ENCODE measurements around the gene GREB1L.
"Not testable (repeated sequence)": the region's sequence is repeated elsewhere in the genome, so short reads cannot be mapped to it uniquely, and the experiment has no call there.

GREB1L gene

GRCh38 chr18:21311980-21312379 lies 69.9 kb downstream of the GREB1L start:
- not testable (repeated sequence) for DNase-seq

- no peak for DNase-seq
These were observed 71.5 kb downstream of the GREB1L start for GRCh38 chr18:21313576-21313975.

GRCh38 chr18:21314724-21315123 lies 72.7 kb downstream of the GREB1L start:
- DNase-seq, result no peak

GRCh38 chr18:21315126-21315525 lies 73.1 kb downstream of the GREB1L start:
- not testable (repeated sequence) for DNase-seq

DNA sequence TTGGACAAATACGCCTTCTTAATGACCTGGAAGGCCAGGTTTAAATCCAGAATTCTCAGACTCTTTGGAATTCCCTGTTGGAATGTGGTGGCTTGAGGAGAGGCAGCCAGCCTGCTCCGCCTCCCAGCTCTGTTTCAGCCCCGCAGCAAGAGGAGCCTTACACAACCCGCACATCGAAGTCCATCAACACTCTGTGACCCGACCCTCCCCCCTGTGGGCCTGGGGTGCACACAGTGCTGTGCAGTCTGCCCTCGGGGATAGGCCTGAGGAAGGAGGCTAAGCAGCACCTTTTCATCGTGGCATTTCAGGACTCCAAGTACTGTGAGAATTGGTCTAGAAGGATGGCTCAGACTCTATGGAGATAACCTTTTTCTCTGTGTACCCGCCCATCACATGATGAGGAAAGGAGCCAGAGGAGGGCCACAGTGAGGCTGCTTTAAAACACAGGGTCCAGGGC lies 73.7 kb downstream of the GREB1L start:
- no peak for DNase-seq

GRCh38 chr18:21316296-21316695 lies 74.3 kb downstream of the GREB1L start:
- DNase-seq, result no peak

DNA sequence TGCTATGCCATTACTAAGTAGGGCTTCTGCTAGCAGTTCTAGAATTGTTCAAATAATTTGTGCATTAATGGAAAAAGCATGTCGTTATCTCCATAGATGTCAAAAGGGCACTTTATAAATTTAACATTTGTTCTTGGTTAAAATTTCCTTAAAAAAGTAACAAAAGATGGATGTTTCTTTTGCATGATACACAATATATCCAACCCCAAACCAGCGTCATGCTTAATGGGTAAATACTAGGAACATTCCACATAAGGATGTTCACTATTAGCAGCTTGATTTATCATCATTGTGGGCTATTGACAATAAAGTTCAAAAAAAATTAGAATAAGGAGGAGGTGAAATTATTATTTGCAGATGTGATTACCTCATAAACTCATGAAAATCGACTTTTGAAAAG lies 79.7 kb downstream of the GREB1L start:
- DNase-seq, result no peak

DNA sequence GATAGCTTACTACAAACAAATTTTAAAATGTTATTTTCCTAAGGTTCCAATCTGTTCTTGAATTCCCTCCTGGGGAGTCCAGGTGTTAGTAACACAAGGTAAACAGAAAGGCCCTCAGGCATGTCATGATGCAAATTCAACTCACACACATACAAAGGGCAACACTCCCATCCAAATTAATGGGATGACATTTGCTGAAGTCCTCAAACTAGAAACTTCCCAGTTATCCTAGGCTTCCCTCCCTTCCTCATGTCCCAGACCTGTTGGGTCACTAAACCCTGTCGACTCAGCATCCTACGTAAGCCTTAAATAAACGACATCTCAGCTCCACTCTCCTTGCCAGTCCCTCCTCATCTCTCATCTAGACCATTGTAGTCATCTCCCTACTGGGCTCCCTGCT lies 85.1 kb downstream of the GREB1L start:
- DNase-seq, result no peak

GRCh38 chr18:21330122-21330701 lies 88.2 kb downstream of the GREB1L start:
- no peak for DNase-seq

GRCh38 chr18:21331065-21331464 lies 89.0 kb downstream of the GREB1L start:
- DNase-seq, result no peak

DNA sequence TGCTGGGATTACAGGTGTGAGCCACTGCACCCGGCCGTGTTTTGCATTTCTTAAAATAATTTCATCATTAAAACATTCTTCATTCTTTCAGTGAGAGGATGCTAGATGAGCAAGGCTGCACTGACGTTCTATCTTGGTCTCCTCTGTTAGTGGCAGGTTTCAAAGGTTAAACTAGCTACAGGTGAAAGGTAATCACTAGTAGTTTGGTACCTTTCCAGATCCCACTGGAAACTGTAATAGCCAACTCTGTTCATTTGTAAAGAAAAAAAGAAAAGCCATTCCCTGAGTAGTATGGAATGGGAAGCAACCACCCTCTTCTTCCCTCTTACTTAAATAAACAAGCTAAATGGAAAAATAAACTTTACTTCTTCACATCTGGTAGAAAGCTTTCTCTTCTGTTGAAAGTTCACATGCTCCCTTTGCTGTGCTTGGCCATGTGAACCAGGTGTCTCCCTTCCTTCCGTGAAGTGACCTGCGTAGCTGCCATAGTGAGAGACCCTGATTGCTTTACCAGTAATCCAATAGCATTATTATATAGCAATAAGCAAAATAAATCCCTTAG lies 94.0 kb downstream of the GREB1L start:
- DNase-seq, result no peak

GRCh38 chr18:21336846-21337245 lies 94.8 kb downstream of the GREB1L start:
- no peak for DNase-seq

DNA sequence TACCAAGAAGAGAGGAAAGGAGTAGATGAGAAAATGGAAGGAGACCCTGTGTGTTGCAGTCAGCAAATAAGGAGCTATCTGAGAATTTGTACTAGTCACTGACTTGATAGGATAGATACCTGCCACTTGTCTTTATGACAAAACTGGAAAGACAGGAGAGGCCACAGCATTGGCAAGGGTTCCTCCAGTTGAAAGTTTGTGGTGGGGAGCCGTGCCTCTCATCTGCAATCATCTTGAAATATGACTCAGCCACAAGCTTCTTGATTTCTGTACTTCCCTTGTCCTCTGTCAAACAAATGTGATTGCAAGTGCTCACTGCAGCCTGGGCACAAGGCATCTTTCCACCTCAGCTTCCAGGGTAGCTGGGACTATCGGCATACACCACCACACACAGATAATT lies 99.1 kb downstream of the GREB1L start:
- DNase-seq, result no peak

GRCh38 chr18:21342372-21342771 lies 100.3 kb downstream of the GREB1L start:
- DNase-seq, result no peak

DNA sequence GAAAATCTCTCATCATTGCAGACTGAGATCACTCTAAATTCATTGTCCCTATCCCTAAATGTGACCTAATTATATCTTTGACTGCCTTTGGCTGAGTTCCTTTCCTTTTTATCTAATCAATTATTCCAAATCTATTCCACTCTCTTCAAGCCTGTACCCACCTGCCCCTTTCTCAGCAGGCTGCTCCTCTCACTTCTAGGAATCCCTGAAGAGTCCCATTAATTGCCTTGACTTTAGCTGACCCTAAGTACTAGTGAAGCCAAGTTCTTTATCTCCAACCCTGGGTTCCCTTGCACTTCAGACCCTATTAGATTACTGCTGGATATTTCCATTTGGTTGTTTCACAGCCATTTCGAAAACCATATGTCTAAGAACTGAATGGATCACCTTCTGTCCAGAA lies 102.8 kb downstream of the GREB1L start:
- DNase-seq, result no peak

DNA sequence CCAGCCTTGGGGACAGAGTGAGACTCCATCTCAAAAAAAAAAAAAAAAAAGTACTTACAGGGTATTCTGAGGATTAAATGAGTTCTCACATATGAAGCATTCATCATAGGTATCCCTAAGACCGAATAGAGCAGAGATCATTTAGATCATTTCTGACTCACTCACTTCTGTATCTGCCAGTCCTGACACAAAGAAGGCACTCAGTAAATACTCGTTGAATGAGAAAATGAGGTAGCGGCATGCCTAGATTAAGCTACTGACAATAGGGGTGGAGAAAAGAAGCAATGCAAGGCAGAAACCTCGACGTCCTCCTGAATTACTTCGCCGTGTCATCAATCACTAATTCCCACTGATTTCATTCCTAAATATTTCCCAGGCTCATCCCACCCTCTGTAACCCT lies 103.8 kb downstream of the GREB1L start:
- no peak for DNase-seq

DNA sequence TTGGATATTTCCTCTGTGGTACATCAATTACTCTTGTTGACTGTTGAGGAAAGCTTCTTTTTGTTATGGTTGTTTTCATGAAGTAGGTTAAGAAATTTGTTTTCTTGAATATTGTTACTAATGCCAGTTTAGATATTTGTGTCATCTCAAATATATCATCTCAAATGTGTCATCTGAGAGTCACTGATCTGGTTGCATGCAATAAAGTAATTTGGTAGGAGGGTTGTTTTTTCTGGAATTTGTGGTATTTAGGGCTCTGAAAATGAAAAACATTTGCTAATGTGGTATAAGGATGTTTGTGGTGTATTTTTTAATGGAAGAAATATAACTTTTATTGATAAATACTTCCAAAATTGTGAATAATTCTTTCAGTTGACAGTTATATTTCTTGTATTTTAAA lies 117.7 kb downstream of the GREB1L start:
- DNase-seq, result no peak

- DNase-seq, result no peak
These were observed 119.4 kb downstream of the GREB1L start for GRCh38 chr18:21361307-21361880.

DNA sequence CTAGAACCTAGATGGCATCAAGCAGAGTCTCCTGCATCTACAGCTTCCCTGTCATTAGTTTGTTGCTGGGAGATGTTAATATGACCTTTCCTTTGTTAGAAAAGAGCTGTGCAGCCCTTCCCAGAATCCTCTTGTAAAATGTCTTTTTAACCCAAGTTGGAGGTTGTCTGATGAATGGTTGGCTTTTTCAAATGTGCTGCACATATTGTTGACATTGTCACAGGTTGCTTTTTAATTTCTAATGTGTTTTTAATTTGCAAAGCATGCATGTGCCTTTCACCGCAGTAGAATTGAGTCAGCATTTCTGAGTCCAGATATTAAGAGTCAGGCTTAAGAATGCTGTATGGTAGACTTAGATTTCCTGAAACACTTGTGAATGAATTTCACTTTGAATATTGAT lies 120.8 kb downstream of the GREB1L start:
- DNase-seq, result no peak

DNA sequence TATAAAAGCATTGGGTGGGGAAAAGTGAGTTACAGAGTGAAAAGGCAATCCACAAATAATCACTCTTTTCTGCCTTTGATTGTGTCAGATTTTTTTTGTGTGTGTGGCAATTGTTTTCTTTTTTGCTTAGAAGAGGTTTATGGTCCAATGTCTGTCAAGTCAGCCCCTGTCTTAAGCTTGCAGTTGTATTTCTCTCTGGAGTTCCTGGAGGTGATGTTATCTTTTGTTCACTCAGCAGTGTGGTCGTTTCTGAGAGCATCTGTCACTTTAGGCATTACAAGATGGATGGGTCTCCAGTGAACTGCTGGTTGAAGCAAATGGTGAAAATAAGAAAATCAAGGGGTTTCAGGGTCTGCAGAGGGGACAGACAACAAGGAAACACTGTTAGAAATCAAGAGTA lies 121.3 kb downstream of the GREB1L start:
- no peak for DNase-seq

DNA sequence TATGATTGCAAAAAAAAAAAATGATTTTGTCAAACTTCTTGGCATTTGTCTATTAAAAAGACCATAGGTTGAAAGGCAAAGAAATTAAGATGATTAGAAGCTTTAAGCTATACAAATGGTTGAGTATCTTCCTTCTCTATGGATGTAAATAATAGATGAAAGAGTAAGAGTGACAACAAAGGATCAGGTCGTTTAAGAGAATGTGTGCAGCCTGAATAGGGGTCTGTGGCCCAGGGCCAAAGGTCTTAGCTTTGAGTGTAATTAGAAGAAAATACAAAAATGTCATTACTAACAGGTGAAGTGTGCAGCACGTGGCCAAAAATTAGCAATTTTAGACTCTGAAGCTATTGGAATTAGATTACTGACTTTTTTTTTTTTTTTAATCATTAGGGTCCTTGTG lies 122.4 kb downstream of the GREB1L start:
- DNase-seq, result no peak

DNA sequence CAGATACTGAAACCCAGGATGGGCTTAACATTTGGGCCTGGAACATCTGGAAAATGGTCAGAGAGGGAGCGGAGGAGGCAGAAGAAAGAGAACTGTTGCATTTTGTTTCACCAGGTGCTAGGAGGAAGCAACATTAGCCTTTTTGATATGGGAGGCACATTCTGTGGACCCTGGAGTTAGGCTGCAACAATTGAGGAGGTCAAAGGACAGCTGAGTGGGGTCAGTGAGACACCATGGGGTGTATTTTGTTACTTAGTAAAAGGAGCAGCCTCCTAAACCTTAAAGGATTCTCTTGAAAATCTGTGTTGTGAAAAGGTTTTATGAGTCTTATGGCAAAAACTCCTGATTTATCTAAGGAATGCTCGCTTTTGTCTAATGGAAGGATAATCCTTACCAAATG lies 124.9 kb downstream of the GREB1L start:
- DNase-seq, result no peak

DNA sequence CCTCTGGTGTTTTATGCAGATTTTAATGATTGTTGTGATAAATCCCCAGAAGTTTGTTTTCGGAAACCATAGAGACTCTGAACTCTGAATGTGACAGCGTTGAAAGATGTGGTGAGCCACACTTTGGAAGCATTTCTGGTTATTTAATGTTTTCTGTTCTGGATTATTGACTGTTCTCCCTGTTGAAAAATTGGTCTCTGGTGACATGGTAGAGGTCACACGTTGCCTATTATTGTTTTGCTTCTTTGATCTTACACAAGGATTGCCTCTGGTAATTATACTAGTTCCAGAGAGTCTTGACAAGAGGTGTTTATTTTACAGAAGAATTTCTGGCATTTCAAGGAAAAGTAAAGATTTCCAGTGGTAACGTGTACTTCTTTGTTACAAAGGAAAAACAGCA lies 127.1 kb downstream of the GREB1L start:
- DNase-seq, result no peak

- not testable (repeated sequence) for DNase-seq
These were observed 127.6 kb downstream of the GREB1L start for GRCh38 chr18:21369597-21369996.

- DNase-seq, result no peak
These were observed 141.0 kb downstream of the GREB1L start for GRCh38 chr18:21383031-21383430.

Measured in CD4-positive, alpha-beta T cell treated with Interleukin-4 for 4 hours (primary cell).